GM23338 (cell line): Measurements from ENCODE around the gene POU5F1. TPM values are rescaled to one million over a fixed set of nuclear protein-coding genes. Genes with fewer than 3 reads are reported as not detected.

Source experiments
- ATAC-seq: fragments of 200-7000 bp; cut with Tn5 transposase; 3 replicates; pipeline ENCODE4 v1.9.1; 2020
- DNase-seq: peaks from one replicate; pipeline ENCODE4 v3.0.0-alpha.2; 2015; ENCODE audit warnings: low spot score
- H2AFZ ChIP-seq: fragments of 200-600 bp; sonication (generic); 2 replicates; pipeline ENCODE4 v1.8.0; 2016; ENCODE audit warnings: antibody characterized with exemption, mild to moderate bottlenecking, moderate library complexity
- H3F3A ChIP-seq: fragments of 200-600 bp; sonication (generic); replicated peaks from 2 replicates; pipeline ENCODE4 v1.8.0; 2017; ENCODE audit warnings: antibody characterized with exemption, mixed run types, low read depth
- H3K27ac ChIP-seq: fragments of 200-600 bp; sonication (generic); 2 replicates; pipeline ENCODE4 v1.6.1; 2016; ENCODE audit warnings: low read depth
- H3K27me3 ChIP-seq: fragments of 200-600 bp; sonication (generic); 2 replicates; pipeline ENCODE4 v1.8.0; 2016; ENCODE audit warnings: mild to moderate bottlenecking, mixed run types, moderate library complexity; ENCODE audit not compliant: insufficient read depth
- H3K36me3 ChIP-seq: fragments of 200-600 bp; sonication (generic); 2 replicates; pipeline ENCODE4 v1.8.0; 2016; ENCODE audit warnings: mild to moderate bottlenecking; ENCODE audit not compliant: insufficient read depth
- H3K4me1 ChIP-seq: fragments of 200-600 bp; sonication (generic); 2 replicates; pipeline ENCODE4 v1.8.0; 2016; ENCODE audit warnings: mild to moderate bottlenecking, moderate library complexity; ENCODE audit not compliant: insufficient read depth
- H3K4me2 ChIP-seq: fragments of 200-600 bp; sonication (generic); 2 replicates; pipeline ENCODE4 v1.7.1; 2017; ENCODE audit warnings: mixed run types
- H3K4me3 ChIP-seq: fragments of 200-600 bp; sonication (generic); 2 replicates; pipeline ENCODE4 v1.6.1; 2016; ENCODE audit warnings: mixed run types
- H3K79me2 ChIP-seq: fragments of 200-600 bp; sonication (generic); replicated peaks from 2 replicates; pipeline ENCODE4 v1.8.0; 2017; ENCODE audit warnings: mild to moderate bottlenecking; ENCODE audit not compliant: insufficient read depth
- H3K9me2 ChIP-seq: fragments of 200-600 bp; sonication (generic); 2 replicates; pipeline ENCODE4 v1.8.0; 2017; ENCODE audit not compliant: insufficient read depth
- H4K20me1 ChIP-seq: fragments of 200-600 bp; sonication (generic); replicated peaks from 2 replicates; pipeline ENCODE4 v1.8.0; 2017; ENCODE audit warnings: mild to moderate bottlenecking; ENCODE audit not compliant: insufficient read depth
- H3K27ac Mint-ChIP-seq: 2 replicates; pipeline ENCODE4 v1.8.0; 2020; ENCODE audit warnings: inconsistent platforms, mild to moderate bottlenecking, moderate library complexity, mixed read lengths
- H3K27me3 Mint-ChIP-seq: 3 replicates; pipeline ENCODE4 v1.8.0; 2022; ENCODE audit warnings: low read depth, mild to moderate bottlenecking, moderate library complexity, mixed read lengths, inconsistent platforms; ENCODE audit not compliant: insufficient read depth, poor library complexity
- H3K36me3 Mint-ChIP-seq: 3 replicates; pipeline ENCODE4 v1.8.0; 2021; ENCODE audit warnings: low read depth, mild to moderate bottlenecking, inconsistent platforms, moderate library complexity, mixed read lengths
- H3K4me1 Mint-ChIP-seq: 3 replicates; pipeline ENCODE4 v1.8.0; 2020; ENCODE audit warnings: mild to moderate bottlenecking, inconsistent platforms, mixed read lengths
- H3K4me3 Mint-ChIP-seq: 3 replicates; pipeline ENCODE4 v1.8.0; 2021; ENCODE audit warnings: moderate library complexity, mild to moderate bottlenecking, inconsistent platforms, mixed read lengths
- H3K9me3 Mint-ChIP-seq: 3 replicates; pipeline ENCODE4 v1.8.0; 2020; ENCODE audit warnings: moderate library complexity, mild to moderate bottlenecking, inconsistent platforms, mixed read lengths
- CREB1 ChIP-seq: fragments of 250-450 bp; sonication (Bioruptor Pico); IDR thresholded peaks from 2 replicates; pipeline ENCODE4 v1.5.0; 2020; ENCODE audit warnings: low read depth, mild to moderate bottlenecking, moderate library complexity
- ETS1 ChIP-seq: IDR thresholded peaks from 2 replicates; pipeline ENCODE4 v1.6.1; 2016; ENCODE audit warnings: antibody characterized with exemption
- EZH2 ChIP-seq: fragments of 200-600 bp; sonication (generic); IDR thresholded peaks from one replicate; pipeline ENCODE4 v1.8.0; 2017; ENCODE audit warnings: antibody characterized with exemption, mild to moderate bottlenecking, low read depth; ENCODE audit not compliant: unreplicated experiment
- EZH2phosphoT487 ChIP-seq: fragments of 200-600 bp; sonication (generic); IDR thresholded peaks from one replicate; pipeline ENCODE4 v1.8.1; 2018; ENCODE audit warnings: antibody characterized with exemption; ENCODE audit not compliant: unreplicated experiment
- NANOG ChIP-seq: IDR thresholded peaks from 2 replicates; pipeline ENCODE4 v1.6.1; 2016; ENCODE audit warnings: antibody characterized with exemption, borderline replicate concordance
- POLR2AphosphoS5 ChIP-seq: IDR thresholded peaks from 2 replicates; pipeline ENCODE4 v1.6.1; 2016; ENCODE audit warnings: antibody characterized with exemption, low read depth
- STAT1 ChIP-seq: IDR thresholded peaks from one replicate; pipeline ENCODE4 v1.6.1; 2016; ENCODE audit warnings: antibody characterized with exemption; ENCODE audit not compliant: unreplicated experiment
- ZNF114 ChIP-seq: fragments of 250-450 bp; sonication (Bioruptor Pico); IDR thresholded peaks from 2 replicates; pipeline ENCODE4 v1.5.0; 2020; ENCODE audit warnings: mild to moderate bottlenecking, moderate library complexity
- ZNF331 ChIP-seq: fragments of 250-450 bp; sonication (Bioruptor Pico); IDR thresholded peaks from 2 replicates; pipeline ENCODE4 v1.5.0; 2020; ENCODE audit warnings: low read depth, mild to moderate bottlenecking, moderate library complexity
- ZNF462 ChIP-seq: fragments of 250-450 bp; sonication (Bioruptor Pico); IDR thresholded peaks from 2 replicates; pipeline ENCODE4 v1.5.0; 2020; ENCODE audit warnings: mild to moderate bottlenecking, moderate library complexity
- polyA plus RNA-seq: library from polyadenylated mRNA; unstranded; fragments of >200 nt; fragmentation: Nextera tagmentation; extraction: Ambion mirVana; gene quantifications from 2 replicates; pipeline ENCODE4 v1.2.1, GENCODE V29; 2016
- total RNA-seq: library from RNA; depleted of rRNA; stranded (reverse); fragments of >200 nt; shearing (Covaris generic); gene quantifications from 2 replicates; pipeline ENCODE4 v1.2.3, GENCODE V29; 2014
- TF ChIP-seq, protein P1 (sequence below): IDR thresholded peaks from one replicate; pipeline ENCODE4 v1.6.1; 2018; ENCODE audit warnings: antibody characterized with exemption; ENCODE audit not compliant: unreplicated experiment

Gene POU5F1
- total and polyA plus RNA-seq, 2 experiments from 2014 or later = 1,839 to 3,419 TPM

GRCh38 chr6:31120151-31120915, 50.1 kb downstream of the POU5F1 start, which contains the start of gene CDSN:
Gene CDSN, minus strand, starts transcription at chr6:31120446. Its CDS starts 27 bp downstream, at chr6:31120419.
- Mint-ChIP-seq H3K9me3 (no peaks in the 10 kb centered on the region; the same call in 2 of the 3 replicates), H3K4me3 (no peak within 1 kb of the TSS), H3K4me1 (peaks cover 6% of the 10 kb centered on the region), H3K27ac (no peak within 1 kb of the TSS), H3K36me3 (no peaks in the 10 kb centered on the region), H3K27me3 (peaks cover 16% of the 10 kb centered on the region)
- no peak for TF ChIP-seq POLR2AphosphoS5
- TF ChIP-seq ZNF331 (CRISPR knock-in tag) = no peak
- no peak for TF ChIP-seq STAT1
- TF ChIP-seq ZNF114 = no peak
- TF ChIP-seq EZH2phosphoT487 = no peak
- no peak for TF ChIP-seq ETS1
- TF ChIP-seq EZH2 = no peak
- TF ChIP-seq CREB1 (CRISPR knock-in tag) = no peak
- TF ChIP-seq, protein P1, sequence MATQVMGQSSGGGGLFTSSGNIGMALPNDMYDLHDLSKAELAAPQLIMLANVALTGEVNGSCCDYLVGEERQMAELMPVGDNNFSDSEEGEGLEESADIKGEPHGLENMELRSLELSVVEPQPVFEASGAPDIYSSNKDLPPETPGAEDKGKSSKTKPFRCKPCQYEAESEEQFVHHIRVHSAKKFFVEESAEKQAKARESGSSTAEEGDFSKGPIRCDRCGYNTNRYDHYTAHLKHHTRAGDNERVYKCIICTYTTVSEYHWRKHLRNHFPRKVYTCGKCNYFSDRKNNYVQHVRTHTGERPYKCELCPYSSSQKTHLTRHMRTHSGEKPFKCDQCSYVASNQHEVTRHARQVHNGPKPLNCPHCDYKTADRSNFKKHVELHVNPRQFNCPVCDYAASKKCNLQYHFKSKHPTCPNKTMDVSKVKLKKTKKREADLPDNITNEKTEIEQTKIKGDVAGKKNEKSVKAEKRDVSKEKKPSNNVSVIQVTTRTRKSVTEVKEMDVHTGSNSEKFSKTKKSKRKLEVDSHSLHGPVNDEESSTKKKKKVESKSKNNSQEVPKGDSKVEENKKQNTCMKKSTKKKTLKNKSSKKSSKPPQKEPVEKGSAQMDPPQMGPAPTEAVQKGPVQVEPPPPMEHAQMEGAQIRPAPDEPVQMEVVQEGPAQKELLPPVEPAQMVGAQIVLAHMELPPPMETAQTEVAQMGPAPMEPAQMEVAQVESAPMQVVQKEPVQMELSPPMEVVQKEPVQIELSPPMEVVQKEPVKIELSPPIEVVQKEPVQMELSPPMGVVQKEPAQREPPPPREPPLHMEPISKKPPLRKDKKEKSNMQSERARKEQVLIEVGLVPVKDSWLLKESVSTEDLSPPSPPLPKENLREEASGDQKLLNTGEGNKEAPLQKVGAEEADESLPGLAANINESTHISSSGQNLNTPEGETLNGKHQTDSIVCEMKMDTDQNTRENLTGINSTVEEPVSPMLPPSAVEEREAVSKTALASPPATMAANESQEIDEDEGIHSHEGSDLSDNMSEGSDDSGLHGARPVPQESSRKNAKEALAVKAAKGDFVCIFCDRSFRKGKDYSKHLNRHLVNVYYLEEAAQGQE = no peak
- TF ChIP-seq NANOG = no peak
- TF ChIP-seq ZNF462 = no peak
- Histone ChIP-seq H3K4me2 (no peak within 1 kb of the TSS), H3K9me2 (no peaks in the 10 kb centered on the region), H2AFZ (no peak within 1 kb of the TSS), H3K36me3 (no peaks in the 10 kb centered on the region), H3K27me3 (no peaks in the 10 kb centered on the region), H4K20me1 (no peaks in the 10 kb centered on the region), H3K4me3 (no peak within 1 kb of the TSS), H3K79me2 (no peaks in the 10 kb centered on the region), H3K27ac (no peak within 1 kb of the TSS), H3K4me1 (no peaks in the 10 kb centered on the region; the same call in 1 of the 2 replicates), H3F3A (no peaks in the 10 kb centered on the region)
- DNase-seq = no peak
- no peak for ATAC-seq
